Medulla oblongata (tissue), 1 donor: Measurements from ENCODE around the gene PGRMC2.
A peak's percentile ranks its signal among the peaks of the same experiment; 100 is the strongest.

Experiments used
- DNase-seq: peaks from one replicate; pipeline ENCODE4 v3.0.0-alpha.2; 2015; ENCODE audit errors: extremely low spot score

The PGRMC2 gene

DNA sequence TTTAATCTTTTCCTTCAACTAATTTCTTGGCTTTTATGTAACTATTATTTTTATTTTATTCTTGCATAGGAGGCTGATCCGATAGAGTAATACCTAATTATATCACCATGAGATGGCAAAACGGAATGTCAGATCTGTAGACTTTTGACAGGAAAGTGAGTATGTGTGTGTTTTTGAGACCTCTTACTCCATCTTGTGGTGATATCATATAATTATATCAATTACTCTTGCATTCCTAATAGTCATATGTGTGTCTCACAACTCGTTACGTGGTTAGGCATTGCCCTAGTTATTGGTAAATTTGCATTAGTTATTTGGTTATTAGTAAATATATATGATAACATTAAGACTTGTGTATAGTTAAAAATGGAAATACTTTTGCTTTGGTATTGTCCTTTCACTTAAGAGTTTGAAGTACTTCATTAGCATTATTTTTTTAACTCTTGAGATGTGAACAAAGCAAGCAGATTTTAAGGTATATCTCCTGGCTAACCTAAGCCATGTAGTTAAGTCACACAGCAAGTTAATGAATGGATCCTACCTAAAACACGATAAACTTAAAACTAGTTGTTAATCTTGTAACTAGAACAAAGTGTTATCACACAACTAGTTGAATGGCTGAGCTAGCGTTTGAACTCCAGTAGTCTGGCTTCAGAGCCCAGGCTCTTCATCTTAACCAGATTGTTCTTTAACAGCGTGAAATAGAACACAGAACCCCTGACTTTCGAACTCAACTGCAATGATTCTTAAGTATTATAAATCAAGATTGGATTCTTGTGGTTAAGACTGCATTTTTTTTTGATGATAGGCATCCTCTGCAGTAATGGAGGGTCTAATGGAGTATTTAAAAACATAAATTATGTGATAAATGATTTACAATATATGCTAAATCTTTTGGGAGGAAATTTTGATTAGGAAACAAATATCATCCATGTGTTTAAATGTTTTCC, 67.1 kb downstream of the PGRMC2 start:
- DNase-seq: peak; percentile 18
